ENCODE data around the gene BCL6B. TPM values are rescaled to one million over a fixed set of nuclear protein-coding genes. Genes with fewer than 3 reads are reported as not detected.

BCL6B gene
- total RNA-seq, 6 experiments from 2014 or later: not detected

- TF ChIP-seq CTCF (IDR thresholded peaks at IDR 0.05): no peak
- H3K4me3 Mint-ChIP-seq: no peak overlapping the region
- DNase-seq: no peak
- no peaks in the 10 kb centered on the region for H3K36me3 Mint-ChIP-seq (ENCODE audit: low read depth)
- peaks cover 23% of the 10 kb centered on the region for H3K27me3 Mint-ChIP-seq (ENCODE audit: insufficient read depth)
- no peaks in the 10 kb centered on the region for H3K9me3 Mint-ChIP-seq
- peaks cover under 1% of the 10 kb centered on the region; the same call in 1 of the 2 replicates for H3K4me1 Mint-ChIP-seq (ENCODE audit: low read depth)
- H3K27ac Mint-ChIP-seq: no peak overlapping the region
Observed at GRCh38 chr17:7027335-7027734, 4.5 kb downstream of the BCL6B start.

- Mint-ChIP-seq H3K27ac (no peak overlapping the region), H3K9me3 (no peaks in the 10 kb centered on the region), H3K27me3 (ENCODE audit: insufficient read depth) (peaks cover 18% of the 10 kb centered on the region), H3K4me1 (ENCODE audit: low read depth) (peaks cover 4% of the 10 kb centered on the region; the same call in 1 of the 2 replicates), H3K36me3 (ENCODE audit: low read depth) (no peaks in the 10 kb centered on the region), H3K4me3 (no peak overlapping the region)
- no peak for TF ChIP-seq CTCF (IDR thresholded peaks at IDR 0.05)
- DNase-seq: no peak
Observed at GRCh38 chr17:7029096-7029495, 6.2 kb downstream of the BCL6B start.

- Mint-ChIP-seq H3K27ac (no peak overlapping the region), H3K9me3 (no peaks in the 10 kb centered on the region), H3K4me1 (ENCODE audit: low read depth) (peaks cover 4% of the 10 kb centered on the region; the same call in 1 of the 2 replicates), H3K27me3 (ENCODE audit: insufficient read depth) (peaks cover 18% of the 10 kb centered on the region), H3K4me3 (no peak overlapping the region), H3K36me3 (ENCODE audit: low read depth) (no peaks in the 10 kb centered on the region)
- no peak for TF ChIP-seq CTCF (IDR thresholded peaks at IDR 0.05)
- DNase-seq: no peak
Observed at GRCh38 chr17:7029659-7030058, 6.8 kb downstream of the BCL6B start.

- Mint-ChIP-seq H3K4me3 (peak overlapping the region; percentile 94), H3K4me1 (ENCODE audit: low read depth) (peaks cover 12% of the 10 kb centered on the region), H3K27me3 (ENCODE audit: insufficient read depth) (peaks cover 6% of the 10 kb centered on the region), H3K36me3 (ENCODE audit: low read depth) (no peaks in the 10 kb centered on the region), H3K27ac (peak overlapping the region; percentile 91), H3K9me3 (no peaks in the 10 kb centered on the region)
- TF ChIP-seq CTCF (IDR thresholded peaks at IDR 0.05): no peak
- DNase-seq: no peak
Observed at GRCh38 chr17:7034955-7035590, 12.2 kb downstream of the BCL6B start.

- H3K27me3 Mint-ChIP-seq (ENCODE audit: insufficient read depth): peaks cover 3% of the 10 kb centered on the region
- no peaks in the 10 kb centered on the region for H3K9me3 Mint-ChIP-seq
- peaks cover 12% of the 10 kb centered on the region for H3K4me1 Mint-ChIP-seq (ENCODE audit: low read depth)
- H3K27ac Mint-ChIP-seq: peak within 1 kb of the TSS; percentile 91
- H3K4me3 Mint-ChIP-seq: peak within 1 kb of the TSS; percentile 94
- TF ChIP-seq CTCF (IDR thresholded peaks at IDR 0.05): no peak
- no peaks in the 10 kb centered on the region for H3K36me3 Mint-ChIP-seq (ENCODE audit: low read depth)
- peak; percentile 95 for DNase-seq
Observed at GRCh38 chr17:7035591-7036368, 12.9 kb downstream of the BCL6B start, which contains the start of gene SLC16A13. Gene SLC16A13, plus strand, starts transcription at chr17:7036015. Its CDS starts 368 bp downstream, at chr17:7036383.

Data from HFFc6 (cell line).